COLO668 (cell line): ENCODE data around the gene COA3.
A peak's percentile ranks its signal among the peaks of the same experiment; 100 is the strongest.

ENCODE experiments used
- DNase-seq: peaks from one replicate; lab custom pipeline; 2025; ENCODE audit not compliant: unreplicated experiment; lab: John Stamatoyannopoulos, UW

COA3 gene

GRCh38 chr17:42818379-42818778 is 19.9 kb upstream of the COA3 start:
- DNase-seq: no peak

- DNase-seq: no peak
Measured at GRCh38 chr17:42817866-42818265, 19.4 kb upstream of the COA3 start.

DNA sequence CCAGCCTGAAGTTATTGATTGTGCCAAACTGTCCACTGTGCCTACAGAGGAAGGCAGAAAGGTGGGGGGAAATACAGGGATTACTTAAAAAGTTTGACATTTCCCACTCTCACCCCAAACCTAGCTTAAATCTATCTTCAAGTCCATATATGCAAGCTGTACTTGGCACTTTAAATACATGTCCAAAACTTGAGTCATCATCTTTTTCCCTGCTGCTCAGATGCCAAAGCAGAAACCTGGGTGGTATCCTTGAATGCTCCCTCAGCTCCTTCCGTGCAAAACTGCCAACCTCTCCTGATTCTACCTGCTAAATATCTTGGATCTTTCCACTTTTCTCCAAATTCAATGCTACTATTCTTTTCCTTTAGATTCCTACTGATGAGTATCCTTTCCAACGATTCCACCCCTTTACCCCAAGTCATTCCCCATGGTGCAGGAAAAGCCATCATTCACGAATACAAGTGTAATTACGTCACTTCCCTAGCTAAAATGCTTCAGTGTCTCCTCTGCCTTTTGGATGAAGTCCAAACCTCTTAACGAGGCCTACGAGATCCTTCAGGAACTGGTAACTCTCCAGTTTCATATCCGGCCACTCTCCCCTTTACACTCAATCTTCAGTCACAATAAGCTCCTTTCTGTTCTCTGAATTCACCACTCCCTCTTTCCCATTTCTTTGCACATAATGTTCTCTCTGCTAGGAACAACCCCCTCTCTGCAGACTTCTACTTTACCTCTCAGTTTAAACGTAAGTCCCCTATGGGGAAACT is 16.3 kb upstream of the COA3 start:
- no peak for DNase-seq

DNA sequence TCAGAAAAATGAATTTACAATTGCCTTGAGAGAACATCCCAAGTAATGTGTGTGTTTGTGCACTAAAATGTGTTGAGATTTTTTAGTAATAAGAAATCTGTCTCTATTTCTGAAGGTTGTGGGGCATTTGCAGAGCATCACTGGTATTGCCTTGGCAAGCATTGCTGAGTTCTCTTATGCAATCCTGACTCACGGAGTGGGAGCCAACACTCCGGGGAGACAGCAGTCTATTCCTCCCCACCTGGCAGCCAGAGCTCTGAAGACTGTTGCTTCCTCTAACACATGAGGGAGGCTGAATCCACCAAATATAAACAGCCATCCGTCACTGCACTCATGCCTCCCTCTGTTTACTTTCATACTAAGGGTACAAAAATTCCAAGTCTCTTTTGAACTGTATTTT is 10.7 kb upstream of the COA3 start:
- DNase-seq: no peak

DNA sequence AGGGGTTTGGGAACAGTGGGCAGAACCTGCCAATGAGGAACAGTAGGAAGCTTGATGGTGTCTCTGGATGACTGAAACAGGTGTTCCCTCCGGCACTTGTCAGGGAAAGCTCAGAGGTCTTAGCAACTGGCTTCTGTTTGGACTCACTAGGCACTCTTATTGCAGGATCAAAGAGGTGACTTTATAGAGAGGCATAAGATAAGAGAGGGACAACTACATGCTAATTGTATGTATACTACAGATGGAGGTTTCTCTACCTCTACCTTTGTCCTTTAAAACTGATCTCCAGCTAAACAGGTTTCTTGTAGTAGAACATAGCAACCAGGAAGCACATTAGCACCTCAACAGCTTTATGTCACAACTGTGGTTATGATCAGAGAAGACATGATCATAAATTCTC is 7.7 kb upstream of the COA3 start:
- DNase-seq: no peak

DNA sequence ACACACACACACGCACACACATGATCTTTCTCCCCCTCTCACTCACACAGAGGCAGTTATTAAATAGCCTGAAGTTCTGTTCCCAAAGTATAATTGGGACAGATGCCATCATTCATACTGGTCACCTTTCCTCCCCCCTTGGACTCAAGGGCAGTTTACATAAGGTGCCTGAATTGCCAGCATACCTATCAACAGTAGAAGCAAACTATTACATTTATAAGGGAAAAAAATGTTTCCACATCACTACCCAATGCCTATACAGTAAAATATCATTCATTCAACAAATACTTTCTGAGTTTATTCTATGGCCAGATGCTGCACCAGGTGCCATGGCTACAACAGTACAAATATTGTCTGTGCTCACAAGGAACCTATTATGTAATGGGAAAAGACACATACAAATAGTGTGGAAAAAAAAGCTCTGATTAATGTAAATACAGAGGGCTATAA is 6.4 kb upstream of the COA3 start:
- peak; percentile 32 for DNase-seq

DNA sequence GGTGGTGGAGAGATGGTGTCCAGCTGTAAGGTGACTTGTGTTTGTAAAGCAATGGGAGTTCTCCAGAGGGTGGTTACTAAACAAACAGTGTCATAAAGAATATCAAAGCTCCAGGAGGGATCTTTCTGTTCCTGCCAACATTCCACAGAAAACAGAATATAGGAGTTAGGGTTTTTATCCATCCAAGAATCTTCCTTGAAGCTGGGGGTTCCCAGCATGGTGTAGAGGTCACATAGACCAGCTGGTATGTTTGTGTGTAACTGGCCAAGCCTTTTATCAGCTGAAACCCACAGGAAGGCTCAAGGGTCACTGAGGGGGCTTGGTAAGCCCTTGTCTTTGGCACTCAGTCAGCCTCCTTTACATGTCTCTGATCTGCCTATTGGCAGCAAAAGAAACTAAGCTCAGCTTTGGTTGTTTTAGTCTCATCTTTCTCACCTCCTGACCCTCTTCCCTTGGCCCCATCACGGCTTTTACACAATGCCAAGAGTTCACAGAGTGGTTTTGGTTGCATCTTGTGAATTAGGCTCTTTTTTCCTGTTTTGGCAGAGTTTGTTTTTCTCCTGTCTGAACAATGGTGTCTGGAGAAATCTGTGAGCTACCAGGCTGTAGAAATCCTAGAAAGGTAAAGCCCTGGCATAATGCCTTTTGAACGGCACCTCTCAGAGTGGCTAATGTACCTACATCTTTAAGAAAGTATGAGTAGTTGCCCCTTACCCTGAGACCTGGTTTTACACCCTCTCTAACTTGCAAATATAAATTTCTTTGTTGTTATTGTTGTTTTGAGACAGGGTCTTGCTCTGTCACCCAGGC is 4.8 kb upstream of the COA3 start:
- no peak for DNase-seq

DNA sequence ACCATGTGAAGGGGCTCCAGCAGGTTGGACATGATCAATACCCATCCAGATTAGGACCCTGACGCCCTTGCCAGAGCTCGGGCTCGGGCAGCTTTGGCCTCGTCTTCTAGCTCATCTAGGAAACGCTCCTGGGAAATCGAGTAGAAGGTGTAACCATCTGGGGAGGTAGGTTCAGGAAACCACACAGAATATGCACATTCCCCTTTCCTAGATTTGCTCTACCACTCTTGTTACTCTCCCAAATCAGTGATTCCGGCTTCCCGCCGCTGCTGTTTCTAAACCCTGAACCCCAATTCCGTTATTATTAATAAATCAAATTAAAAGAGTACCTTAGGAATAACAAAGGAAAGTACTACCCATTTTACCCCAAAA is 507 bp downstream of the COA3 start:
- no peak for DNase-seq

GRCh38 chr17:42797067-42798007 is 1.2 kb downstream of the COA3 start:
- peak; percentile 5 for DNase-seq

DNA sequence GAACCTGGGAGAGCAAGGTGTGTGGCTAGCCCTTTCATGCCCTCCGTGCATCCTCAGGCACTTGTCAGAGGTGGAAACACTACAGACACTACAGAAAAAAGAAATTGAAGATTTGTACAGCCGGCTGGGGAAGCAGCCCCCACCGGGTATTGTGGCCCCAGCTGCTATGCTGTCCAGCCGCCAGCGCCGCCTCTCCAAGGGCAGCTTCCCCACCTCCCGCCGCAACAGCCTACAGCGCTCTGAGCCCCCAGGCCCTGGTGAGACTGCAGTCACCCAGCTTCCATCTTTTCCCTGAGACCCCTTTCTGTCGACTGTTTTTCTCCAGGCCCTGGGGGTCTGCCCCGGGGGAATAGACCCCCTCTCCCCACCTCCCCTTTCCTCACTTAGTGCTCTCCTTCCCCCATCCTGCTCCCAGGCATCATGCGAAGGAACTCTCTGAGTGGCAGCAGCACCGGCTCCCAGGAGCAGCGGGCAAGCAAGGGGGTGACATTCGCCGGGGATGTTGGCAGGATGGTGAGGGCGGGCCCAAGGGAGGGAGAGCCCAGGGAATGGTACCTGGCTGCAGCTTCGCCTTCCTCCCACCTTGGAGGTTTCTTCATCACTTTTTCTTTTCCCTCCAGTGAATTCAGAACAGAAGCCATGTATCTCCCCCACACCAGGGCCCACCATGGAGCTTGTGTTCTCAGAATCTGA is 2.3 kb downstream of the COA3 start:
- DNase-seq: no peak

- DNase-seq: no peak
Measured at GRCh38 chr17:42795465-42795864, 3.0 kb downstream of the COA3 start.

DNA sequence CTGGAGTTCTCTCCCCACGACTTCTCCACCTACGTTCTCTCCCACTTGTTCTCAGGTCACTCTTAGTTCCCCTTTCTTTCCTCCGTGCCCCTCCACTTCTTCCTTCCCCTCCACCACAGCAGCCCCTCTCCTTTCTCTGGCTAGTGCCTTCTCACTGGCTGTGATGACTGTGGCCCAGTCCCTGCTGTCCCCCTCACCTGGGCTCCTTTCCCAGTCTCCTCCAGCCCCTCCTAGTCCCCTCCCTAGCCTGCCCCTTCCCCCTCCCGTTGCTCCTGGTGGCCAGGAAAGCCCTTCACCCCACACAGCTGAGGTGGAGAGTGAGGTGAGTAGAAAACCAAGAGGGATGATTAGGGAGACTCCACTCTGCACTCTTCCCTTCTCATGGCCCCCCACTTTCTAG is 3.4 kb downstream of the COA3 start:
- DNase-seq: no peak

GRCh38 chr17:42792545-42792944 is 6.0 kb downstream of the COA3 start:
- no peak for DNase-seq

- DNase-seq: no peak
Measured at GRCh38 chr17:42791948-42792347, 6.6 kb downstream of the COA3 start.

- no peak for DNase-seq
Measured at GRCh38 chr17:42787266-42787665, 11.2 kb downstream of the COA3 start.

DNA sequence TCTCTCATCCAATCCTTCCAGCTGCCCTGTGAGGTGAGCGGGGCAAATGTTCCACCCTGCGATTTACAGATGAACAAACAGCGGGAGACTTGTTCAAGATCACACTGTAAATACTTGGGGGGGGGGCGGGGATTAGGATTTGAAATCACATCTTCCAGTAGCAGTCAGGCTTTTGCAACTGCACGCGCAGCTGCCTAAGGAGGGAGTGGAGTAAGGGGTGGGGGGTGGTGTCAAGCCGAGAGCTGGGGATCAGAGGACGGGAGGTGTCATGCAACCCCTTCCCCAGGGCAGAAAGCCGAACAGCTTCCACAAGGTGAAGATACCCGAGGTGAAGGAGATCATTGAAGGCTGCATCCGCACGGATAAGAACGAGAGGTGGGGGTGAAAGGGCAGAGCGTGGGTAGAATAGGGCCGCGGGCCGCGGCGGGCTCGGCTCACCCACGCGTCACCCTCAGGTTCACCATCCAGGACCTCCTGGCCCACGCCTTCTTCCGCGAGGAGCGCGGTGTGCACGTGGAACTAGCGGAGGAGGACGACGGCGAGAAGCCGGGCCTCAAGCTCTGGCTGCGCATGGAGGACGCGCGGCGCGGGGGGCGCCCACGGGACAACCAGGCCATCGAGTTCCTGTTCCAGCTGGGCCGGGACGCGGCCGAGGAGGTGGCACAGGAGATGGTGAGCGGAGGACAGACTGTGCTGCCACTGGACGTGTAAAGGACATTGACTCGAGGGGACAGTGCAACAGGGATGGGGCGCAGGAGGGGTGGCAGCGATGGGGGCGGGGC is 13.5 kb downstream of the COA3 start:
- DNase-seq: no peak

DNA sequence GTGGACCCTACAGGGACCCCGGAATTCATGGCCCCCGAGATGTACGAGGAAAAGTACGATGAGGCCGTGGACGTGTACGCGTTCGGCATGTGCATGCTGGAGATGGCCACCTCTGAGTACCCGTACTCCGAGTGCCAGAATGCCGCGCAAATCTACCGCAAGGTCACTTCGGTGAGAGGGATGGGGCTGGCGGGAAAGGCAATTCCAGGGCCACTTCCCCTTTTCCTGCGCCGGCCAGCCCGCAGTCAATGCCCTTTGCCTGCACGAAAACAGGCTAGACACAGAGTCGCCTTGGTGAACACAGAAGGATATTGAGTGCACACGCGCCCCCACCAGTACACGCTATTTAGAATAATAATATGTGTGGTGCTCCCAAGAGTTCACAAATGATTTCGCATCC is 14.1 kb downstream of the COA3 start:
- no peak for DNase-seq

DNA sequence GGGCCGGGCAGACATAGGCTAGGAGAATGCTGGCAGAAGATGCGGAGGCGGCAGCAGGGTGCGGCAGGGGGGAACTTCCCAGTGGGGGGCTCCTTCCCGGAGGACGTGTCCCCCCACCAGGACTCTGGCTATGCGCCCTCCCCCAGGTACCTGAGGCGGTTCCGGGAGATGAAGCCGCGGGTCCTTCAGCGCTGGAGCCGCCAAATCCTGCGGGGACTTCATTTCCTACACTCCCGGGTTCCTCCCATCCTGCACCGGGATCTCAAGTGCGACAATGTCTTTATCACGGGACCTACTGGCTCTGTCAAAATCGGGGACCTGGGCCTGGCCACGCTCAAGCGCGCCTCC is 14.7 kb downstream of the COA3 start:
- no peak for DNase-seq

DNA sequence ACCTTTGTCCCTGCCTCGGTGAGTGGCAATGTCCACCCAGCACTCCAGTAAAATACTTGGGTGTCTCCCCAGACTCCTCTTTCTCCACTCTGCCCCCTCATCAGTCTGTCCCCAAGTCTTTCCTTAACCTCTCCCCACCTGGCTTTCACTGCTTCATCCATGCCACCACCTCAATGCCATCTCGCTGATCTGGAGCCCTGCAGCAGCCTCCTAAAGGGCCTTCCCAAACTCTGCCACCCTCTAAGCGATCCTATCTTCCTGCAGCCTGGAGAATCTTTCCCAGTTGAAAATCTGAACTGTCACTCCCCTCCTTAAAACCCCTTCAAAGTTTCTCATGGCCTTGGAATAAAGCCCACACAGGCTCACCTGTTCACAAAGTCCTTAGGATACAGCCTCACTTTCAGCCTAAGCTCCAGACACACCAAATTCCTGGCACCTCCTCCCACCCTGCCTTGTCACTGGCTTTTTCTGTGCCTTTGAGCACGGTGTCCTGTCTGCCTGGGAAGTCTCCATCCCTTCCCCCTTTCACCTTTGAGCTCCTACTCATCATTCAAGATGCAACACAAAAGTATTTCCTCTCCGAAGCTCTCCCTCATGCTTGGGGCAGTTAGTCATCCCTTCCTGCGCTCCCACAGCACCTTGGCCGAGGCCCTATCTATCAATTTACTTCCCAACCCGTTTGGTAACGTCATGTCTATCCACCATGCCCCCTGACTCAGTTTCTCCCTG is 15.3 kb downstream of the COA3 start:
- no peak for DNase-seq
